Measurements from ENCODE around the gene TSHZ2.

GRCh38 chr20:53047203-53047602 lies 75.0 kb downstream of the TSHZ2 start:
- TF ChIP-seq POLR2A (IDR thresholded peaks at IDR 0.05; ENCODE audit: low read depth, low read length), result no peak
- no peak for TF ChIP-seq POLR2AphosphoS5 (IDR thresholded peaks at IDR 0.05; ENCODE audit: low read depth, low read length)
- TF ChIP-seq TAF1 (IDR thresholded peaks at IDR 0.05; ENCODE audit: borderline replicate concordance, low read depth, low read length), result no peak

All from GM12892 (cell line).